HG03159 (cell line): ENCODE results near the gene GALNT5.
"Not testable (repeated sequence)": the region's sequence is repeated elsewhere in the genome, so short reads cannot be mapped to it uniquely, and the experiment has no call there.

ENCODE experiments used
- ATAC-seq: cut with Tn5 transposase; IDR thresholded peaks from one replicate; pipeline ENCODE4 v1.9.1; 2021; ENCODE audit warnings: mild to moderate bottlenecking, moderate library complexity; ENCODE audit not compliant: unreplicated experiment

Gene GALNT5

GRCh38 chr2:157257312-157258252 lies at the start of gene GALNT5:
Gene GALNT5 (plus strand): TSS chr2:157257705. CDS start chr2:157258083, 378 bp downstream.
- no peak for ATAC-seq

GRCh38 chr2:157216286-157216965 lies 41.1 kb upstream of the GALNT5 start:
- no peak for ATAC-seq

- ATAC-seq: no peak
Measured at GRCh38 chr2:157217409-157217808, 40.1 kb upstream of the GALNT5 start.

GRCh38 chr2:157218911-157219310 lies 38.6 kb upstream of the GALNT5 start:
- no peak for ATAC-seq

GRCh38 chr2:157220502-157220901 lies 37.0 kb upstream of the GALNT5 start:
- ATAC-seq: no peak

GRCh38 chr2:157221394-157221988 lies 36.0 kb upstream of the GALNT5 start:
- no peak for ATAC-seq

- ATAC-seq: no peak
Measured at GRCh38 chr2:157223624-157224205, 33.8 kb upstream of the GALNT5 start.

- ATAC-seq: not testable (repeated sequence)
Measured at GRCh38 chr2:157224448-157224847, 33.1 kb upstream of the GALNT5 start.

- ATAC-seq: no peak
Measured at GRCh38 chr2:157227592-157227991, 29.9 kb upstream of the GALNT5 start.

GRCh38 chr2:157228946-157229345 lies 28.6 kb upstream of the GALNT5 start:
- ATAC-seq: no peak

- ATAC-seq: no peak
Measured at GRCh38 chr2:157229572-157229971, 27.9 kb upstream of the GALNT5 start.

- no peak for ATAC-seq
Measured at GRCh38 chr2:157231476-157231875, 26.0 kb upstream of the GALNT5 start.

- ATAC-seq: no peak
Measured at GRCh38 chr2:157233506-157233905, 24.0 kb upstream of the GALNT5 start.

- ATAC-seq: no peak
Measured at GRCh38 chr2:157236404-157236803, 21.1 kb upstream of the GALNT5 start.

GRCh38 chr2:157238296-157238695 lies 19.2 kb upstream of the GALNT5 start:
- no peak for ATAC-seq

GRCh38 chr2:157244691-157245090 lies 12.8 kb upstream of the GALNT5 start:
- ATAC-seq: no peak

- ATAC-seq: no peak
Measured at GRCh38 chr2:157245144-157245840, 12.2 kb upstream of the GALNT5 start.

GRCh38 chr2:157245846-157246764 lies 11.4 kb upstream of the GALNT5 start:
- ATAC-seq: peak; percentile 95

- ATAC-seq: no peak
Measured at GRCh38 chr2:157246765-157247407, 10.6 kb upstream of the GALNT5 start.
